Activated T-cell treated with anti-CD3 and anti-CD28 coated beads for 4 hours (primary cell): ENCODE data around the gene CENPW.

Source experiments
- DNase-seq: peaks from one replicate; pipeline ENCODE4 v3.0.0-alpha.2; 2020

CENPW gene

DNA sequence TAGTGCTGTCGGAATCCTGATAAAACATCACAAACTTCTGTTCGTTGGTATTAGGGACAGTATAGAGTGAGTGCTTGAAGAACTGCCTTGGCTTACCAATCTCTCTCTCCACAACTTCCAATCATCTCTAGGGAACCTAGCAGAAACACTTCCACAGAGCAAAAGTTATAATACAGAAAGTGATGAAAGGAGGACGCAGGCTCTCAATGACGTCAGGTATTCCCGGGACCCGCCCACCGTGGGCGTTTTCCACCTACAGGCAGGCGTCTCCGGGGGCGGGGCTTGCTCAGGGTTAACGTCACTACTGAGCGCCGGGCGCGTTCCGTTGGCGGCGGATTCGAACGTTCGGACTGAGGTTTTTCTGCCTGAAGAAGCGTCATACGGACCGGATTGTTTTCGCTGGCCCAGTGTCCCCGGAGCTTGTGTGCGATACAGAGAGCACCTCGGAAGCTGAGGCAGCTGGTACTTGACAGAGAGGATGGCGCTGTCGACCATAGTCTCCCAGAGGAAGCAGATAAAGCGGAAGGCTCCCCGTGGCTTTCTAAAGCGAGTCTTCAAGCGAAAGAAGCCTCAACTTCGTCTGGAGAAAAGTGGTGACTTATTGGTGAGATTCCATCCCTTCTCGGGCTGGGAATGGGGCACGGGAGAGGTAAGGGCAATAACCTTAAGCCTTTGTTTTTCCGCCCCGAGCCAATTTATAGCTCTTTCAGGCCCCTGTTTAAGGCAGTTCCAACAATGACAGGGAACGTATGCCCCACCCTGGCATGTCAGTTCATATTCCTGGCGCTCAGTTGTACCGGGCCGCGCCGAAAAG, at the start of gene CENPW:
CENPW (plus strand) TSS at position 320 of the 814 bp plus-strand sequence; CDS start at position 479, 159 bp downstream.
- DNase-seq: peak; percentile 97

DNA sequence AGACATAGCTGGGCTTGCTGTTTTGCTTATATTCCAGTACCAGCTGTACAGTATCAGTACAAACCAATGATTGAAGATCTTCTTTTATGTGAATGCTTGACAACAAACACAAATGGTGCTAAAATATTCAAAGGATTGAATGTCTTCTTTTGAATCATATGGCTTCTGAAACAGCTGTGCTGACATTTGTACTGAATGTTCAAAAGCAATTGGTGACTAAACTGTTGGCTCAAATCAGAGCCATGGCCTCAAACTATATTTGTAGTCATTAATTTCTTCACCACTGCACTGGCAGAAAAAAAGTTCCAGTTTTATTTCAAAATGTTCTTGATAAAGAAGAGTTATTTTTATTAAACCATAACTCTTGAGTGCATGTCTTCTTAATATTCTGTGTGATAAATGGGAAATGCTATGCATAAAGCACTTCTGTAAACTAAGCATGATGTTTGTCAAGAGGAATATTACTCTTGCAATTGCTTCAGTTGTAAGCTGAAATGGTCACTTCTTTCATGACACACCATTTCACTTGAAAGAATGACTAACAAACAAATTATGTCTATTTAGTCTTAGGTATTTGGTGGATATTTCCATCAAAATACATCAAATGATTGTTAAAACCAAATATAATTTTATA, 45.9 kb upstream of the CENPW start:
- no peak for DNase-seq

DNA sequence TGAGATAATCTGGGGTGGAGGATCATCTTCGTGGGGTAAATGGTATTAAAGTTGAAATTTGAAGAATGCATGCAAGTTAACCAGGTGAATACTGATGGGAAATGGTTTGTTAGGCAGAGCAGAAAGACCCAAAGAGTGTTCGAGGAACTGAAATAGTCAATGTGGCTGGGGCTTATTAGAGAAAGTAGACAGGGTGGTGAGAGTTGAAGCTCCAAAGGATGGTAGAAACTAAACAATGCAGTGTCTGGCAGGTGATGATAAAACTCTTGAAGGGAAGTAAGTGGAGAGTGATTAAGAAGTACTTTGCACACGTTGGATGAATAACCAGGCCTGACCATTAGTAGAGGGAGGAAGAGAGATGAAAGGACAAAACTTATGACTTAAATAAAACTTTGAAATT, 39.8 kb upstream of the CENPW start:
- DNase-seq: no peak

DNA sequence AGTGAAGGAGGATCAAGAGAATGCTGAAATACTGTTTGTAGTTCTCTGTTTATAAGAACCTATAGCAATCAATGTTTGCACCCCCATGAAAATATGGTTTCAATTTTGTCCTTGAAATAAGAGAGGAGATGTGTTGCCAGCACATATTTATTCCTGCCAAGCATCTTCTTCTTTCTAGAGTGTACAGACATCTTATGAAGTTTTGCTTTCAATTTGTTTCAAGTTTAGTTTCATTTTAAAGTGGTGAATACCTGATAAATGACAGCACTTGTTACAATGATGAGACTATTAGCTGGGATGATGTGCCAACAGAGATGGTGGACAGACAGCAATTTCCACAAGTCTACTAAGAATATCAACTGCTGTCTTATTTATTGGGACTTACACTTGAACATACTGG, 39.2 kb upstream of the CENPW start:
- no peak for DNase-seq

DNA sequence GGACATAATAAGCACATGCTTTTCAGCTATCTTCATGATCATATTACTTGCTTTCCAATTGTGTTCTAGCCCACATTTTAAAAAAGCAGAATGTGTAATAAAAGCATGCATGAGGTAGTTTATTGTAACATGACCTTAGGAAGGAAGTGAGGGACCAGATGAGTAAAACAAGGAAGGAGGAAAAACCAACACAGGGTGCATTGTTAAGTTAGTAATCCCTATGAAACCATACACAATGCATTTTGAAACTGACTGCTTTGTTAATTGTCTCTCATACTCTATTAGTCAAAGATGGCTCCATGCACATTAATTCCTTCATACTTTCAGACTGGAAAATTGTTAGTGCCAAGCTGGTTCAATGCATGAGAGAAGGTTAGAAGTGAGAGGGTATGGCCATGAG, 37.7 kb upstream of the CENPW start:
- DNase-seq: no peak

DNA sequence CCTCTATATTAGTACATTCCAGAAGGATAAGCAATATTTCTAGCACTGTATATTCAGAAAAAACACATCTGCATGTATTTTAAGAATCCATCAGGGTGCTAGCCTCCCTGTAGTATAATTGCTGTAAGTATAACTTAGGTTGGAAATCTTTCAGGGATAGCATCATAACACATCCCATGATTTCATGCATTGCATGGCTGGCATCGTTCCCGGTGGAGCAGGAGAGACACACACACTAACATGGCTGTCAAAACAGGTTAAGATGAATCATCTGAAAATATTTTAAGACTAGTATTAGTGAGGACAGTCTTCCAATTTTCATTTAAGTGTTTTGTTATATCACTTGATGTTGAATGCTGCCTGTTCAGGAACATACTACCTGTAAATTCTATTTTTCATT, 32.1 kb upstream of the CENPW start:
- DNase-seq: no peak

DNA sequence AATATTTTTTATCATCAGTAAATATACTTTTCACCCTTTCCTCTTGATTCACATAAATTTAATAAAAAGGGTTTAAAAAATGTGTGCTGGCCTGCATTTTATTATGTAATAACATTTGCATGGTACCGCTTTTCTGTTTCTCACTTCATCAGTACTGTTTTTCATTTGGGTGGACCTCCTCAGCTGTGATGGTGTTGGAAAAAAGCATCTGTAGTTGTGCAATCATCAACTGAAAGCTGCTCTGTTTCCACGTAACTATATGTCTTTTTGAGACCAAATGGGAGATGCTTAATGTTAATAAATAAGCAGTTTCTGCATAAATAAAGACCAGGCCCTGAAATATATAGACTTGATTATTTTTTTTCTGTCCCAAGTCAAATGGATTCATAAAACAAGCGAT, 31.6 kb upstream of the CENPW start:
- DNase-seq: no peak

DNA sequence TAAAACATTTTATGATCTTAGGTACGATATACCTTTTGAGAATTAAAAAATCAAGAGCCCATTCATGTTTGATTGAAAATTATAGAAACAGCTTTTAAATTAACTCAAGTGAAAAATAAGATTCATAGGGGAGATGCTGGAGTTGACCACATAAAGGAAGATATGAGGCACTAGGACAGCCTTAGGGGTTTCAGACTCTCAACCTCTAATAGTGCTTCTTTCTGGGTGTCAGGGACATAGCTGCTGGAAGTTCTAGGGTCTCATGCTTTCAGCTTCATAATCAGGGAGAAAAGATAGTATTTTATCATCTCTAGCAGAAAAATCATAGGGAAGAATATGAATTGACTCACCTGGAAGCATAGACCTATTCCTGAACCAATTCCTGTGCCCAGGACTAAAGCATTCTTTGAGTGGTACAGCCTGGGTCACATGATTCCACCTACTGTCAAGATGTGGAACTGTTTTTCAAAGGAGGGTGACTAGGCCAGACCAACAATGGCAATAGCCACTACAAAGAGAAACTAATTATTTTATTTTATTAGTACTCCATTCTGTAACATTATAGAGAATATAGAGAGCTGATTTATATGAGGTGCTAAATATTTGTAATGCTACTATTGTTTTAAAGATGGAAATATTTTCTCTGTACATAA, 27.8 kb upstream of the CENPW start:
- DNase-seq: no peak

DNA sequence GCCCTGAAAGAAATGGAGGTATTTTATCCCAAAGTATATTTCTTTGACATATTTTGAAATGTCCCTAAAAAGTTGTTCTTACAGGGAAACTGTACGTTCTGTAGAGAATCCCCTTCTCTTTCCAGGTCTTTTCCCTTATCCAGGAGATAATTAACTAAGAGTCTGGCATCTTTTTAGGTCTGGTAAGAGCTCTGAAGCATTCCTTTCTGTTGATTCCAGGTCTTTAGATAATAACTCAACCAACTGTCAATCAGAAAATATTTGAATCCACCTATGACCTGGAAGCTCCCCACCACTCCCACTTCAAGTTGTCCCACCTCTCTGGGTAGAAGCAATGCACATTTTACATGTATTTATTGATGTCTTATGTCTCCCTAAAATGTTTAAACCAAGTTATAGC, 26.0 kb upstream of the CENPW start:
- DNase-seq: no peak

DNA sequence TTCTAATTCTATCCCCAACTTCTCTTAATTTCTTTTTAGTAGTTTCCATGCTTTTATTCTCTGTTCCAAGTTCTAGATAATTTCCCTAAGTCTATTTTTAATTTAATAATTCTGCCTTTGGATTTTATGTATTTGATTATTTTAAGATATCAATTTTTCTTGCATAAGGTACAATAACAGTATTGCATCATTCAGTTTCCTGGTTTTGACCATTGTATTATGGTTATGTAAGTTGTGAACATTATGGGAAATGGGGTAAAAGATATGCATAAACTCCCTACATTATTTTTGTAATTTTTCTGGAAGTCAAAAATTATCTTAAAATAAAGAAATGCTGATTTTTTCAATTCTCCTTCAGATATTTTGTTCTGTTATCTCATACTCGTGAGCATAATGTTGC, 21.1 kb upstream of the CENPW start:
- no peak for DNase-seq

DNA sequence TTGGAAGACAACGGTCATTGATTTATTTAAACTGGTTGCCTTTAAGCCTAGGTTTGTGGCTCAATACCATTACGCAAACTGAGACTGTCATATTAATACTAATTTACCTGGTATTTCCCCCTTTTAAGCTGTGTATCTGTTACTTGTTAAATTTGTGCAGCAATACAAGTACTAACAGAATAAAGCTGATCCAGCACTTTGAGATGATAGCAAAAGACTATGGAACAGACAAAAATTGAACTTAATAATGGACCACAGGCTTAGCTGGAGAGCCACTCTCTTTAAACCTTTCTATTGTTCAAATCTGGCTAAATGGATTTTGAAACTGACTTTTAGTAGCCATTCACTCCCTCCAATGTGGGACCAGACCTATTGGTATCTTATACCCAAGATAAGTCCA, 6.2 kb upstream of the CENPW start:
- no peak for DNase-seq

DNA sequence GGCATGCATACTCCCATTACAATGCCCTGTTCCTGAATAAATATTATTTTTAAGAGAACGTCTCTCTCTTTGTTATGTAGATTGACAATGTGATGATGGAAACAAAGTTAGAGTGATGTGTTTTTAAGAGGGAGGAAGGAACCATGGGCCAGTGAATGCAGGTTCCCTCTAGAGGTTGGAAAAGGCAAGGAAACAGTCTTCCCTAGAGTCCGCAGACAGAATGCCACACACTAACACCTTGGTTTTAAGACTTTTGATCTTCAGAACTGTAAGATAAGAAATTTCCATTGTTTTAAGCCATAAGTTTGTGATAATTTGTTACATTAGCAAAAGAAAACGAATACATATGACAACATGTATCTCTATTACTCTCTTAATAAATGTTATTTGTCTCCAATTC, 4.7 kb upstream of the CENPW start:
- DNase-seq: no peak

DNA sequence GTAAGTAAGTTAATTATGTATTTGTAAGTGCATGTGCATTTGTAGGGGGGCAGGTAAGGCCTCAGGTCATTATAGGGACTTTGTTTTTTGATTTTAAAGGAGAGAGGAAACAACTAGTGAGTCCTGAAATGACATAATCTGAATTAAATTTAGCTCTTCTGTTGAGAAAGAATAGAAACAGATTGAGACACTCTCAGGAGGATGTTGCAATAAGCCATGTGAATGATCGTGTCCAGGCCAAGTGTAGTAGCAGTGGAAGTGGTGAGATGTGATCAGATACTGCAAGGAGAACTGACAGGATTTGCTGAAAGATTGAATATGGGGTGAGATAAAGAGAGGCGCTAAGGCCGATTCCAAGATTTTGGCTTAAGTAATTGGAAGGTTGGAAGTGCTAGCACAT, 2.6 kb upstream of the CENPW start:
- no peak for DNase-seq

DNA sequence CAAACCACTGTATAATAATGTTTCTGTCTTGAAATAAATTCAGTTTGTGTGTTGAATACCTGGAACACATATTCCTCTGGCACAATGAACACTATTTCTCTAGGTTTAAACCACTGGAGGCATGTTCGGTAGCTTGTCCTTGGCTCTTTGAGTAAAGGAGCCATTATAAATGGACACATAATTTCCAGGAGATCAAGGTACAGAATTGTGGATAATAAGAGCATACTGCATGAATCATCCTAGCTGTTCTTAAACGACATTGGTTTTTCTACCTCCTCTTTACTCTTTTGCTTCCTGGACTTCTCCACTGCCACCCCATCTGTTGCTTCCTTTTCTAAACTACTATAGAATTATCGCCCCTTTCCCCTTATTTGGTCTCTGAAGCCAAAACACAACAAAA, 1.2 kb downstream of the CENPW start:
- no peak for DNase-seq

DNA sequence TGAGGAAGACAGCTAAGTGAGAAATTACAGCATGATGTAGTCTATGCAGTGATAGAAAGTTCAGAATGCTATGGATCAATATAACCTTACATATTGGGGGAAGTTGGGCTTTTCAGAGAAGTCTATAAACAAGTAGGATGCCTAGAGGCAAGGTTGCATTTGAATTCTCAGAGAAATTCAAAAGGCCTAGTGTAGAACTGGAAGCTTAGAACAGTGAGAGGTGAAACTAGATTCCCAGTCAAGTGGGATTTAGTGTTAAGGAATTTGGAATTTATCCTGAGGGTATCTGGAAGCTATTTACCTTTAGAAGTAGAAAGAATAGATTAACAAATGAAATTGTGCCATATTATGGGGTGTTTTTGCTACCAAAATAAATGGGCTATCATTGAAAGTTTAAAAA, 4.3 kb downstream of the CENPW start:
- no peak for DNase-seq

DNA sequence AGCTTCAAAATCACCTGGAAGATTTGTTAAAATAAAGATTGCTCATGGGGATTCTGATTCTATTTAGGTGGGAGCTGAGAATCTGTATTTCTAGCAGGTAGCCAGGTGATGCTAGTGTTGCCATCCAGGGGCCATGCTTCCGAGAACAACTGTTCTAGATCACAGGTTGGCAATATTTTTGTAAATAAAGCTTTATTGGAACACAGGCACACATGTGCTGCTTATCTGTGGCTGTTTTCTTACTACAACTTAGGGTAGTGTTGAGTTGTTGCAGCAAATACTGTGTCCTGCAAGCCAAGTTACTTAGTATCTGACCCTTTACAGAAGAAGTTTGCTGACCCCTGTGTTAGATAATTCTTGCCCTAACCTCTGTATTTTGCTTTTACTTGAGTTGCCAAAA, 12.0 kb downstream of the CENPW start:
- no peak for DNase-seq

DNA sequence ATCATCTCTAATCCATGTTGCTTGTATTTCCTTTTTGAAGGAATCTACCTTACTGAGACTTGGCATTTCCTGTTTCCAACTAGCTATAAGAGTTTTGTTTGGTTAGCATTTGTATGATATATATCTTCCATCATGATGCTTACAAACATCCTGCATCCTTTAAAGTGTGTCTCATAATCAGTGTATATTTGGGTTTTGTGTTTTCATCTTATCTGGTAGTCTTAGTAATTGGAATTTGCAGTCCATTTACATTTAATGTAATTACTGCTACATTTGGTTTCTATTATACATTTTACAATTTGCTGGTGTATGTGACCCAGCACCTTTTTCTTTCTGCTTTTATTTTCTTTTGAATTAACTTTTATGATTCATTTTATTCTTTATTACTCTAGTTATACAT, 12.6 kb downstream of the CENPW start:
- no peak for DNase-seq

DNA sequence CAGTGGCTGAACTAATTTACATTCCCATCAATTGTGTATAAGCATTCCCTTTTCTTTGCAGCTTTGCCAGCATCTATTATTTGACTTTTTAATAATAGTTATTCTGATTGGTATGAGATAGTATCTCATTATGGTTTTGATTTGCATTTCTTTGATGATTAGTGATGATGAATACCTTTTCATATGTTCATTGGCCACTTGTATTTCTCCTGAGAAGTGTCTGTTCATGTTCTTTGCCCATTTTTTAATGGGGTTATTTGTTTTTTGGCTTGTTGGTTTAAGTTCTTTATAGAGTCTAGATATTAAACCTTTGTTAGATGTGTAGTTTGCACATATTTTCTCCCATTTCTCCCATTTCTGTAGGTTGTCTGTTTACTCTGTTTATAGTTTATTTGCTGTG, 16.6 kb downstream of the CENPW start:
- no peak for DNase-seq

DNA sequence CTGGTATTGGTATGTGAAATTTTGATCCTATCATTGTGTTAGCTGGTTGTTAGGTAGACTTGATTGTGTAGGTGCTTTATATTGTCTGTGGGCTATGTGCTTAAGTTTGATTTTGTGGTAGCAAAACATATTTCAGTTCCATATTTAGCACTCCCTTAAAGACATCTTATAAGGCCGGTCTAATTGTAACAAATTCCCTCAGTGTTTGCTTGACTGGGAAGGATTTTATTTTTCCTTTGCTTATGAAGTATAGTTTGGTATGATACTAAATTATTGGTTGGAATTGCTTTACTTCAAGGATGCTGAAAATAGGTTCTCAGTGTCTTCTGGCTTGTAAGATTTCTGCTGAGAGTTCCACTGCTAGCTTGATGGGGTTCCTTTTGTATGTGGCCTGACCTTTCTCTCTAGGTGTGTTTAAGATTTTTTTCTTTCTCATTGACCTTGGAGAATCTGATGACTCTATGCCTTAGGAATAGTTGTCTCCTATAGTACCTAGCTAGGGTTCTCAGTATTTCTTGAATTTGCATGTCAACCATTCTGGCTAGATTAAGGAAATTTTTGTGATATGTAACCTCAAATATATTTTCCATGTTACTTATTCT, 20.1 kb downstream of the CENPW start:
- no peak for DNase-seq

DNA sequence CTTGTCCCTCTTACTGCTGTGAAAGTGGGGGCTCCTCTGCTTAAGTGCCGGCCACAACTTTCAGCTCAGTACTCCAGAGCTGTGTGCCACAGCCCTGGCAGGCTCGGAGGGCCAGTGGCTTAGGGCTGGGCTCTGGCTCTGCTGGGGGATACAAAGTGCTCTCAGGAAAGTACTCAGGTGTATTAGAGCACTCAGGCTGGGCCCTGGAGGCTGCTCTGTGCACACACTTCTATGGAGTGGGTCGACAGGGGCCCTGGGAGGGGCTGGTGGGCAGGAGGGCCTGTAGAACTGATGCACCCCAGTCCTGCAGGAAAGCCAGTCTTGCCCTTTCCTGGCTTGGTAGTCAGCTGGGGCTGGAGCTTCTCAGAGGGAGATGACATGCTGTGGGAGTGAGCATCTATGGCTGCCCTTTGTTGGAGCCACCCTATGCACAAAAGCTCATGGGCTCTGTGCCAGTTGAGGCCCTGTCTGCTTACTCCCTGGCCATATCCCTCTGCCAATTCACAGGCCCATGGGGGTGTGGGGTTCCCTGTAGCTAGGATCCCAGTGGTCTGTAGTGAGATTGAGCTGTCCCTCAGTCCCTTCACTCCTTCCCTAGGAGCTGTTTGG, 22.0 kb downstream of the CENPW start:
- no peak for DNase-seq

DNA sequence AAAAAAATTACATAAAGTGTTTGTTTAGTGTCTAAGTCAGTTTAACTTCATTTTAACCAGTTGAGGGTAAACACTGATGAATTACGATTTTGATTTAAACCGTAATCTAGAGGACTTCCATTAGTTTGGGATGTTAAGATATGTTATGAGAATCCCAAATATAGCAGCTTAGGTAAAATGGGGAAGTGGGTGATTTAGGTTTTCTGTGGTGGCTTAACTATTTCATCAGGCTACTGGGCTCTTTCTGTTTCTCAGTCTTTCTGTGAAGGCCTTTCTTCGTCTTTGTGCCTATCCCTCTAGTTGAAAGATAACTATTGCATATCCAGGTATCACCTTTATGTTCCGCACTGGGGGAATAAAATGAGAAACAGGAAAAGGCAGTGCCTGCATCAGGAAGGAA, 27.9 kb downstream of the CENPW start:
- no peak for DNase-seq

DNA sequence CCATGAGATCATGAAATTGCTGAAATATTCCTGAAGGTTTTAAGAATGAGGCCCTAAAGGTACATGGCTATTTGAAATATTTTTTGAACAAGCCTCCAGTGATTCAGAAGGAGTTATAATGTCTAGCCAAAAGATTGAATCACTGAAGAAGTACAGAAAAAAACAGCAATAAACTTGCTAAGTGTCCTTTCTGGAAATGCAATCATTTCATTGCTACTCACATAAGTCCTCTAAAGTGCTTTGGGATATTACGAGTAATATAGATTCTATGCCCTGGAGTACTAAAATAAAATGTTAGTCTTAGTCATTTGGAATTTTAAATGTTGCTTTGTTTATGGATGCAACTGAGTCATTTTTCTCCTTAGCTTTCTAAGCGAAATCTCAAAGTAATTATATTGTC, 32.7 kb downstream of the CENPW start:
- DNase-seq: no peak

DNA sequence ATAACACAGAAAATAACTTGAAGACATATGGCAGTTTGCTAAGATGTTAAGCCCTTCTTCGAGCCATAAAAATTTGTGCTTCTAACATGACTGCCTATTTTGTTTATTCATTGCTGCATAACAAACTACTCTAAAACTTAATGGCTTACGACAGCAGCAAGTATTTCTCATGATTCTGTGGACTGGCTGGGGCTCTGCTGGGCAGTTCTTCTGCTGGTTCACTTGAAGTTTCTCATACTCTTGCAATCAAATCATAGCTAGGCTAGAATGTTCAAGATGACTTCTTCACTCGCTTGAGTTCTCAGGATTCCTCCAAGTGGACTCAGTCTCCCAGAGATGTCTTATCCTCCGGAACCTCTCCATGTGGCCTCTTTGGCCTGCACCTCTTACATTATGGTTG, 33.4 kb downstream of the CENPW start:
- no peak for DNase-seq

DNA sequence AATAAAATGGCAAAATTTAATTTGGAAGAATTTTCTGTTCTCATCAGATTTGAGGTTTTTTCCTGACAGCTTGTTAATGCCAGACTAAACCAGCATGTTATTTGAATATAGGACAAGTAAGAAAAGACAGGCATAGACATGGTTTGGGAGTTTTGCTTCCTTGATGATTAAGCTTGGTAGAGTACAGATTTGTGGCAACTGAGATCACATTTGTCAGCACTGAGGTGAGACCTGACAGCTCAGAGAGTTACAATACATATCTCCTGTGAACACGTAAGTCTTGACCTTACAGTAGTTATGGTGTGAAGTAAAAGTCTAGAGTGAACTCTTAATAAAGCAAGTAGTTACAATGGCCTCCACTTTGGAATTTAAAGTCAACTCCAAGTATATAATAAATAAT, 34.5 kb downstream of the CENPW start:
- DNase-seq: no peak
